ENCODE results near the gene OR11G2. TPM values are rescaled to one million over a fixed set of nuclear protein-coding genes. Genes with fewer than 3 reads are reported as not detected.
"Not testable (repeated sequence)": the region's sequence is repeated elsewhere in the genome, so short reads cannot be mapped to it uniquely, and the experiment has no call there.

The OR11G2 gene
- not detected for total RNA-seq (ENCODE audit: insufficient read depth, low replicate concordance)

- DNase-seq (ENCODE audit: low spot score): no peak
Measured at GRCh38 chr14:20190596-20190995, at the start of gene OR11G2. OR11G2 (plus strand) TSS chr14:20190896; CDS start chr14:20197438, 6,542 bp downstream.

- no peak for DNase-seq (ENCODE audit: low spot score)
Measured at GRCh38 chr14:20143911-20144310, 46.8 kb upstream of the OR11G2 start.

- DNase-seq (ENCODE audit: low spot score): no peak
Measured at GRCh38 chr14:20144820-20145219, 45.9 kb upstream of the OR11G2 start.

- no peak for DNase-seq (ENCODE audit: low spot score)
Measured at GRCh38 chr14:20164462-20164861, 26.2 kb upstream of the OR11G2 start.

- no peak for DNase-seq (ENCODE audit: low spot score)
Measured at GRCh38 chr14:20167091-20167490, 23.6 kb upstream of the OR11G2 start.

- not testable (repeated sequence) for DNase-seq (ENCODE audit: low spot score)
Measured at GRCh38 chr14:20169852-20170251, 20.8 kb upstream of the OR11G2 start.

- DNase-seq (ENCODE audit: low spot score): not testable (repeated sequence)
Measured at GRCh38 chr14:20174205-20174604, 16.5 kb upstream of the OR11G2 start.

GRCh38 chr14:20176330-20176729 is 14.4 kb upstream of the OR11G2 start:
- no peak for DNase-seq (ENCODE audit: low spot score)

GRCh38 chr14:20177433-20177974 is 13.2 kb upstream of the OR11G2 start:
- no peak for DNase-seq (ENCODE audit: low spot score)

- no peak for DNase-seq (ENCODE audit: low spot score)
Measured at GRCh38 chr14:20179218-20179617, 11.5 kb upstream of the OR11G2 start.

GRCh38 chr14:20179880-20180279 is 10.8 kb upstream of the OR11G2 start:
- no peak for DNase-seq (ENCODE audit: low spot score)

- no peak for DNase-seq (ENCODE audit: low spot score)
Measured at GRCh38 chr14:20180486-20180885, 10.2 kb upstream of the OR11G2 start.

- DNase-seq (ENCODE audit: low spot score): no peak
Measured at GRCh38 chr14:20184181-20184580, 6.5 kb upstream of the OR11G2 start.

GRCh38 chr14:20191396-20191795 is 700 bp downstream of the OR11G2 start:
- no peak for DNase-seq (ENCODE audit: low spot score)

GRCh38 chr14:20194101-20194500 is 3.4 kb downstream of the OR11G2 start:
- no peak for DNase-seq (ENCODE audit: low spot score)

- DNase-seq (ENCODE audit: low spot score): not testable (repeated sequence)
Measured at GRCh38 chr14:20195170-20195569, 4.5 kb downstream of the OR11G2 start.

- DNase-seq (ENCODE audit: low spot score): no peak
Measured at GRCh38 chr14:20195911-20196310, 5.2 kb downstream of the OR11G2 start.

GRCh38 chr14:20197459-20197858 is 6.8 kb downstream of the OR11G2 start:
- no peak for DNase-seq (ENCODE audit: low spot score)

- no peak for DNase-seq (ENCODE audit: low spot score)
Measured at GRCh38 chr14:20198991-20199390, 8.3 kb downstream of the OR11G2 start.

- no peak for DNase-seq (ENCODE audit: low spot score)
Measured at GRCh38 chr14:20204721-20205120, 14.0 kb downstream of the OR11G2 start.

GRCh38 chr14:20209595-20209994 is 18.9 kb downstream of the OR11G2 start:
- no peak for DNase-seq (ENCODE audit: low spot score)

GRCh38 chr14:20212406-20212805 is 21.7 kb downstream of the OR11G2 start:
- DNase-seq (ENCODE audit: low spot score): not testable (repeated sequence)

GRCh38 chr14:20215196-20215595 is 24.5 kb downstream of the OR11G2 start:
- DNase-seq (ENCODE audit: low spot score): no peak

- no peak for DNase-seq (ENCODE audit: low spot score)
Measured at GRCh38 chr14:20219033-20219432, 28.3 kb downstream of the OR11G2 start.

Measured in umbilical cord (tissue), 2 donors.